WI38 (cell line): ENCODE results near the gene ENTPD1.

Source experiments
- H3K4me3 ChIP-seq: 2 replicates; pipeline ENCODE4 v1.5.1; 2011; ENCODE audit warnings: low read depth, mild to moderate bottlenecking, control low read depth, low read length
- CTCF ChIP-seq: IDR thresholded peaks from 2 replicates; pipeline ENCODE4 v1.5.1; 2012; ENCODE audit warnings: low read depth, mild to moderate bottlenecking, control low read depth, low read length

The ENTPD1 gene

GRCh38 chr10:95831515-95831914 is 75.6 kb downstream of the ENTPD1 start:
- no peak overlapping the region for H3K4me3 ChIP-seq
- TF ChIP-seq CTCF, result no peak

GRCh38 chr10:95832216-95833041 is 76.5 kb downstream of the ENTPD1 start:
- no peak overlapping the region for H3K4me3 ChIP-seq
- no peak for TF ChIP-seq CTCF

GRCh38 chr10:95833042-95833610 is 77.2 kb downstream of the ENTPD1 start:
- TF ChIP-seq CTCF, result no peak
- H3K4me3 ChIP-seq, result no peak overlapping the region

GRCh38 chr10:95834406-95834805 is 78.4 kb downstream of the ENTPD1 start:
- H3K4me3 ChIP-seq, result no peak overlapping the region
- no peak for TF ChIP-seq CTCF

GRCh38 chr10:95835149-95835860 is 79.3 kb downstream of the ENTPD1 start:
- TF ChIP-seq CTCF, result no peak
- no peak overlapping the region for H3K4me3 ChIP-seq

GRCh38 chr10:95835911-95836310 is 79.9 kb downstream of the ENTPD1 start:
- no peak for TF ChIP-seq CTCF
- H3K4me3 ChIP-seq, result no peak overlapping the region
